ENCODE measurements around the gene FCAR. TPM values are rescaled to one million over a fixed set of nuclear protein-coding genes. Genes with fewer than 3 reads are reported as not detected.
"Not testable (repeated sequence)": the region's sequence is repeated elsewhere in the genome, so short reads cannot be mapped to it uniquely, and the experiment has no call there.

The FCAR gene
- total RNA-seq, 2 donors from 2014 or later = 0.88 TPM; not detected in 1

- DNase-seq = no peak
- H3K36me3 ChIP-seq = no peaks in the 10 kb centered on the region
- no peak overlapping the region for H3K9ac ChIP-seq (ENCODE audit: low read depth in 2 of 2, low read length in 2 of 2)
- H3K27me3 ChIP-seq = no peaks in the 10 kb centered on the region
- H3K4me1 ChIP-seq = no peaks in the 10 kb centered on the region
- intact Hi-C loops (cut with DNase I) = no loop called here
- no peak overlapping the region for H3K4me3 ChIP-seq
- no peaks in the 10 kb centered on the region for H3K9me3 ChIP-seq
- H3K27ac ChIP-seq = no peak overlapping the region
- TF ChIP-seq CTCF (IDR thresholded peaks at IDR 0.05) = no peak
Observed at GRCh38 chr19:54850930-54851329, 23.1 kb upstream of the FCAR start.

- no peak for DNase-seq
- Histone ChIP-seq H3K9me3 (no peaks in the 10 kb centered on the region), H3K9ac (ENCODE audit: low read depth in 2 of 2, low read length in 2 of 2) (no peak overlapping the region), H3K4me3 (no peak overlapping the region), H3K27ac (no peak overlapping the region), H3K4me1 (no peaks in the 10 kb centered on the region), H3K36me3 (no peaks in the 10 kb centered on the region), H3K27me3 (no peaks in the 10 kb centered on the region)
- TF ChIP-seq CTCF (IDR thresholded peaks at IDR 0.05) = no peak
- intact Hi-C loops (cut with DNase I) = no loop called here
Observed at GRCh38 chr19:54851353-54851752, 22.7 kb upstream of the FCAR start.

GRCh38 chr19:54855241-54855640 lies 18.8 kb upstream of the FCAR start:
- H3K9me3 ChIP-seq; H3K4me3 ChIP-seq; intact Hi-C loops (cut with DNase I); H3K4me1 ChIP-seq; H3K36me3 ChIP-seq; H3K27ac ChIP-seq; H3K27me3 ChIP-seq; H3K9ac ChIP-seq (ENCODE audit: low read depth in 2 of 2, low read length in 2 of 2); DNase-seq: not testable (repeated sequence)

GRCh38 chr19:54858476-54858875 lies 15.6 kb upstream of the FCAR start:
- DNase-seq; H3K4me3 ChIP-seq; H3K9ac ChIP-seq (ENCODE audit: low read depth in 2 of 2, low read length in 2 of 2); H3K4me1 ChIP-seq; H3K27ac ChIP-seq; intact Hi-C loops (cut with DNase I); H3K36me3 ChIP-seq; H3K27me3 ChIP-seq; H3K9me3 ChIP-seq: not testable (repeated sequence)

GRCh38 chr19:54859421-54859820 lies 14.6 kb upstream of the FCAR start:
- intact Hi-C loops (cut with DNase I); H3K36me3 ChIP-seq; H3K4me3 ChIP-seq; H3K9me3 ChIP-seq; H3K27ac ChIP-seq; DNase-seq; H3K27me3 ChIP-seq; H3K9ac ChIP-seq (ENCODE audit: low read depth in 2 of 2, low read length in 2 of 2); H3K4me1 ChIP-seq: not testable (repeated sequence)

- H3K36me3 ChIP-seq; H3K9ac ChIP-seq (ENCODE audit: low read depth in 2 of 2, low read length in 2 of 2); intact Hi-C loops (cut with DNase I); H3K27me3 ChIP-seq; DNase-seq; H3K27ac ChIP-seq; H3K4me1 ChIP-seq; H3K4me3 ChIP-seq; H3K9me3 ChIP-seq: not testable (repeated sequence)
Observed at GRCh38 chr19:54863459-54863858, 10.6 kb upstream of the FCAR start.

GRCh38 chr19:54871696-54872095 lies 2.3 kb upstream of the FCAR start:
- Histone ChIP-seq H3K9ac (ENCODE audit: low read depth in 2 of 2, low read length in 2 of 2) (no peak overlapping the region), H3K4me1 (no peaks in the 10 kb centered on the region), H3K9me3 (no peaks in the 10 kb centered on the region), H3K27me3 (no peaks in the 10 kb centered on the region), H3K27ac (no peak overlapping the region), H3K4me3 (no peak overlapping the region), H3K36me3 (no peaks in the 10 kb centered on the region)
- TF ChIP-seq CTCF (IDR thresholded peaks at IDR 0.05) = no peak
- intact Hi-C loops (cut with DNase I) = no loop called here
- DNase-seq = no peak

GRCh38 chr19:54875506-54875905 lies 1.5 kb downstream of the FCAR start:
- no peaks in the 10 kb centered on the region for H3K27me3 ChIP-seq
- intact Hi-C loops (cut with DNase I) = no loop called here
- no peaks in the 10 kb centered on the region for H3K4me1 ChIP-seq
- no peaks in the 10 kb centered on the region for H3K9me3 ChIP-seq
- no peak overlapping the region for H3K9ac ChIP-seq (ENCODE audit: low read depth in 2 of 2, low read length in 2 of 2)
- no peak overlapping the region for H3K27ac ChIP-seq
- no peak overlapping the region for H3K4me3 ChIP-seq
- DNase-seq = no peak
- TF ChIP-seq CTCF (IDR thresholded peaks at IDR 0.05) = no peak
- no peaks in the 10 kb centered on the region for H3K36me3 ChIP-seq

Measured in colonic mucosa (tissue), 4 donors.